ENCODE data around the gene CSMD2. TPM values are rescaled to one million over a fixed set of nuclear protein-coding genes. Genes with fewer than 3 reads are reported as not detected.

The CSMD2 gene
- total and polyA plus RNA-seq, 7 donors: 0.02 to 0.32 (median 0.10) TPM

- Histone ChIP-seq H3K4me3 (no peak overlapping the region), H3K27me3 (ENCODE audit: insufficient read depth in 3 of 3, low read length in 2 of 3) (no peaks in the 10 kb centered on the region), H3K27ac (no peak overlapping the region), H3K9me3 (no peaks in the 10 kb centered on the region), H3K4me1 (no peaks in the 10 kb centered on the region), H3K36me3 (ENCODE audit: insufficient read depth in 1 of 2, low read depth in 1 of 2) (no peaks in the 10 kb centered on the region)
- intact Hi-C loops (cut with DNase I): no loop called here
- DNase-seq (no peak), ATAC-seq (no peak)
- no peak for TF ChIP-seq CTCF (IDR thresholded peaks at IDR 0.05)
- whole genome bisulfite sequencing, 3 donors: 79 to 93% (median 81%) methylated on average over 2 of the region's 2 CpGs
Measured at GRCh38 chr1:34053660-34054059, 111.4 kb downstream of the CSMD2 start.

- no peaks in the 10 kb centered on the region for H3K36me3 ChIP-seq (ENCODE audit: insufficient read depth in 1 of 2, low read depth in 1 of 2)
- H3K4me1 ChIP-seq: no peaks in the 10 kb centered on the region
- H3K27ac ChIP-seq: no peak overlapping the region
- no peaks in the 10 kb centered on the region for H3K9me3 ChIP-seq
- no peak for ATAC-seq
- H3K27me3 ChIP-seq (ENCODE audit: insufficient read depth in 3 of 3, low read length in 2 of 3): no peaks in the 10 kb centered on the region
- no peak for TF ChIP-seq CTCF (IDR thresholded peaks at IDR 0.05)
- 86 to 90% (median 87%) methylated on average over 6 of the region's 6 CpGs for WGBS, 3 donors
- intact Hi-C loops (cut with DNase I): no loop called here
- H3K4me3 ChIP-seq: no peak overlapping the region
- DNase-seq: no peak
Measured at GRCh38 chr1:34052565-34052964, 112.5 kb downstream of the CSMD2 start.

- no peak for TF ChIP-seq CTCF (IDR thresholded peaks at IDR 0.05)
Measured at GRCh38 chr1:34050709-34051485, 114.1 kb downstream of the CSMD2 start.

GRCh38 chr1:34049994-34050393 is 115.0 kb downstream of the CSMD2 start:
- Histone ChIP-seq H3K27me3 (ENCODE audit: insufficient read depth in 3 of 3, low read length in 2 of 3) (no peaks in the 10 kb centered on the region), H3K9me3 (no peaks in the 10 kb centered on the region), H3K27ac (no peak overlapping the region), H3K4me3 (no peak overlapping the region), H3K4me1 (no peaks in the 10 kb centered on the region), H3K36me3 (ENCODE audit: insufficient read depth in 1 of 2, low read depth in 1 of 2) (no peaks in the 10 kb centered on the region)
- TF ChIP-seq CTCF (IDR thresholded peaks at IDR 0.05): no peak
- no peak for ATAC-seq
- intact Hi-C loops (cut with DNase I): no loop called here
- 69 to 77% (median 71%) methylated on average over 1 of the region's 1 CpG for WGBS, 3 donors
- no peak for DNase-seq

More at GRCh38 chr1:34050709-34051485, 114.1 kb downstream of the CSMD2 start:
- no peaks in the 10 kb centered on the region for H3K9me3 ChIP-seq
- H3K4me3 ChIP-seq: no peak overlapping the region
- 60 to 69% (median 69%) methylated on average over 3 of the region's 3 CpGs for WGBS, 3 donors
- no peaks in the 10 kb centered on the region for H3K36me3 ChIP-seq (ENCODE audit: insufficient read depth in 1 of 2, low read depth in 1 of 2)
- intact Hi-C loops (cut with DNase I): no loop called here
- no peaks in the 10 kb centered on the region for H3K27me3 ChIP-seq (ENCODE audit: insufficient read depth in 3 of 3, low read length in 2 of 3)
- no peak for DNase-seq
- no peaks in the 10 kb centered on the region for H3K4me1 ChIP-seq
- H3K27ac ChIP-seq: no peak overlapping the region
- ATAC-seq: no peak

- DNase-seq (no peak), ATAC-seq (no peak)
- no peaks in the 10 kb centered on the region for H3K4me1 ChIP-seq
- WGBS, 3 donors: 48 to 97% (median 50%) methylated on average over 2 of the region's 2 CpGs
- H3K9me3 ChIP-seq: no peaks in the 10 kb centered on the region
- H3K4me3 ChIP-seq: no peak overlapping the region
- no peak overlapping the region for H3K27ac ChIP-seq
- no peaks in the 10 kb centered on the region for H3K27me3 ChIP-seq (ENCODE audit: insufficient read depth in 3 of 3, low read length in 2 of 3)
- H3K36me3 ChIP-seq (ENCODE audit: insufficient read depth in 1 of 2, low read depth in 1 of 2): no peaks in the 10 kb centered on the region
- TF ChIP-seq CTCF (IDR thresholded peaks at IDR 0.05): no peak
- intact Hi-C loops (cut with DNase I): no loop called here
Measured at GRCh38 chr1:34049477-34049876, 115.6 kb downstream of the CSMD2 start.

All from psoas muscle (tissue), 8 donors.